GM12873 (cell line): Measurements from ENCODE around the gene RNF32.

ENCODE experiments used
- TF ChIP-seq, protein P1 (sequence below): IDR thresholded peaks from 2 replicates; pipeline ENCODE4 v1.5.1; 2012; ENCODE audit warnings: low read depth, mild to moderate bottlenecking, moderate library complexity, low read length, control low read depth; ENCODE audit not compliant: insufficient read depth; ENCODE audit errors: missing control alignments

RNF32 gene

DNA sequence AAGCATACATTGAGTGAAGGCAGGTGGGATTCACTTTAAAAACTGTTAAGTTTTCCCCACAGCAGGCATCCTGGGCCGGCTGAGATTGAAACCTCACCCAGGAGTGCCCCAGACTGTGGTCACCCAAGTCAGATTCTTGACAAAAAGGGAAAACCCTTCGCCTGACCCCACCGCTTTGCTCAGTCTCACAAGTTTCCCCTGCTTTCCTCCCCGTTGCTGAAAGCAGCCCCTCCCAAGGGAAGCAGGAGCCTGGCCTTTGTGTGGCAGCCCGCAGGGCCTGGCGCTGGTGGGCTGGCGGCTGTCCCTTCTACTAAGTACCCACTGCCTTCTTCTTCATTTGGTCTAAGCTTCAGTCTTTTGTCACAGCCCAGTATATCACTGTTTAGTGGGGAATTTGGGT, 16.0 kb downstream of the RNF32 start:
- TF ChIP-seq, protein P1, sequence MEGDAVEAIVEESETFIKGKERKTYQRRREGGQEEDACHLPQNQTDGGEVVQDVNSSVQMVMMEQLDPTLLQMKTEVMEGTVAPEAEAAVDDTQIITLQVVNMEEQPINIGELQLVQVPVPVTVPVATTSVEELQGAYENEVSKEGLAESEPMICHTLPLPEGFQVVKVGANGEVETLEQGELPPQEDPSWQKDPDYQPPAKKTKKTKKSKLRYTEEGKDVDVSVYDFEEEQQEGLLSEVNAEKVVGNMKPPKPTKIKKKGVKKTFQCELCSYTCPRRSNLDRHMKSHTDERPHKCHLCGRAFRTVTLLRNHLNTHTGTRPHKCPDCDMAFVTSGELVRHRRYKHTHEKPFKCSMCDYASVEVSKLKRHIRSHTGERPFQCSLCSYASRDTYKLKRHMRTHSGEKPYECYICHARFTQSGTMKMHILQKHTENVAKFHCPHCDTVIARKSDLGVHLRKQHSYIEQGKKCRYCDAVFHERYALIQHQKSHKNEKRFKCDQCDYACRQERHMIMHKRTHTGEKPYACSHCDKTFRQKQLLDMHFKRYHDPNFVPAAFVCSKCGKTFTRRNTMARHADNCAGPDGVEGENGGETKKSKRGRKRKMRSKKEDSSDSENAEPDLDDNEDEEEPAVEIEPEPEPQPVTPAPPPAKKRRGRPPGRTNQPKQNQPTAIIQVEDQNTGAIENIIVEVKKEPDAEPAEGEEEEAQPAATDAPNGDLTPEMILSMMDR = no peak

DNA sequence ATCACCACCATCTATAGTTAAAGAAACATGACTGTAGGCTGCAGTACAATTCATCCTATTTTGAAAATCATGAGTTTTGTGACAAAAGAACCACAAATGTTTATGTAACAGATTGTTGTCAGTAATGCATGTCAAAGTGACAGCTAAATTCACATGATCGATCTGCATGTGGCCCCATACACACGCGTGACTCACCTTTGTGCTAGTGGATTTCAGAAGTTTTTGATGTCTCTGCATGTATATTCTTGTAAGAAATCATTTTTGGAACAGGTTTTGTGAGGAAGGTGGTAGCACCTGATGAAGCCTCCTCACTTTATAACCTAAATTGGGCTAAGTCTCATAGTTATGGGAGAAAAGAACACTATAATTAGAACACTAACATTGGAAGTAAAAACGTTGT, 17.1 kb downstream of the RNF32 start:
- TF ChIP-seq, protein P1 = no peak

DNA sequence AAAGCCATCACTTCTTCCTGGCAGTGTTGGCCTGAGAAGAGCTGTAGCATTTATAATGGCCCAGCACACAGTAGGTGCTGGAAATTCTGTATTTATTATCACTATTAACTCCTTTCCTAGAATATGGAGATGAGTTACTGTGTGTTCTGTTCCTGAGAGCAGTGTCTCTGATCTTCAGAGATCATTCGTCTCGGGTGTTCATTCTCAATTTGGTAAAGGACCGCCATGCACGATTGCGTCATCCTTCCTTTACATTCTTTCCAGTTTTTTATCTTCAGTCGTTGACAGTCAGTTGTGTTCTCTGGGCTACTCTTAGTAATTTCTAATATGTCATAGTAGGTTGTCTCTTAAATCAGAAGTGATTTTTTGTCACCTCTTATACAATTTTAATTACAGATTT, 18.6 kb downstream of the RNF32 start:
- TF ChIP-seq, protein P1 = no peak

DNA sequence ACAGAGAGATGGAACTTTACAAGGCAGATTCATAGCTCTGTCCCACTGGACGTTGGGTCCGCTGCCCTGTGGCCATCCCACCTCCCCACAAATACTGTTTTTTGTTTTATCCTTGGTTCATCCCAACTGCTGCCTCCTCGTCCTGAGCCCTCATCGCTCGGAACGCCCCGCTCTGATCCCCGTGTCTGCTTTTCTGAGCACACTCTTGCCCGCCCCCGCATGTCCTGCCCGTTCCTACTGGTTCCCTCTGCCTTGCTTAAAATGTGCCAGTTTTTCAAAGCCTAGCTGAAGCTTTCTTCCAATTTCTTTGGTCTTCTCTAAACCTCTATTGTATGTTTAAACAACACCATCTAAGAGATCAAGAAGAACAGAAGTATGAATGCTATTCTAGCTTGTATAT, 19.4 kb downstream of the RNF32 start:
- TF ChIP-seq, protein P1 = no peak

DNA sequence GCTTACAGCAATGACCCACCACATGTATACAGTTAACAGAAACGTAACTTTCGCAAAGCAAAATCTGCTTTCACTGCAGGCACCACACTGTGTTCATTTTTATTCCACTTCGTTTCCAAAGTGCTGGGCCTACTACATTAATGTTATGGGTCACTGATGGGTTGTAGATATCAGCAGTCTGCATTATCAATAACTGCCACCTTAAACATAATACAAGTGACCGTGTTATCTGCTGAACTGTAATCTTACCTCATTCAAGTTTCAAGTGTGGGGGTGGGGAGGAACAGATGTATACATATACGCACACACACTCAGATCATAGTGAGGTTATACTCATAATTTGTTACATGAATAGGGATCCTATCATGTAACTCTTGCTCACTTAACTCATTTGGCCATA, 21.1 kb downstream of the RNF32 start:
- TF ChIP-seq, protein P1 = no peak

DNA sequence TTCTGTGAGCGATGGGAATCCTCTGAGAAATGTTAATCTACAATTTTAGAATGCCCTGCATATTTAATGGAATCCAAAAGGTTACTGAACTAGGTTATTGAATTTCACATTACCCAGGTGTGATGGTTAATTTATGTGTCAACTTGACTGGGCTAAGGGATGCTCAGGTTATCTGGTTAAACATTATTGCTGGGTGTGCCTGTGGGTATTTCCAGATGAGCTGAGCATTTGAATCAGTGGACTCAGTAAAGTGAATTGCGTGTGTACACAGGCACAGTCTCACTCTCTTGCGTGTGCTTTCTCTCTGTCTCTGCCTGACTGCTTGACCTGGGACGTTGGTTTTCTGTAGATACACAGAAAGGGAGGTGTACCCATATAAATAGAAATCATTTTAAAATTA, 21.7 kb downstream of the RNF32 start:
- TF ChIP-seq, protein P1 = no peak

DNA sequence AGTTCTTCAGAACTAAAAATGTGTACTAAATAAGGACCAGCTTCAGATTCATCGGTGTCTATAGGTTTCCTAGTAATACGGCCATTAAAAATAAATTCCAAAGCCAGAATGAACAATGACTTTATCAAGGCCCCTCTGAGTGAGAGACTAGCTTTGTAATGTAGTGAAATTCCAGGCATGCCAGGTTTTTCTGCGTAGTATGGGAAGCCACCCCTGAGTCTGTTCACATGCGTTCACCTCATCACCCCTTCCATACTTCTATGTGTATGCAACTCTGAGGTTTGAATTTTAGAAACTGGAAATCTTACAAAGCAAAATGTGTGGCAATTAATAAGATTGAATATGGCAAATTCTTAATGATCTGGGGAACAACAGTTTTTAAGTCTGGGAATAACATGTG, 24.5 kb downstream of the RNF32 start:
- TF ChIP-seq, protein P1 = no peak

DNA sequence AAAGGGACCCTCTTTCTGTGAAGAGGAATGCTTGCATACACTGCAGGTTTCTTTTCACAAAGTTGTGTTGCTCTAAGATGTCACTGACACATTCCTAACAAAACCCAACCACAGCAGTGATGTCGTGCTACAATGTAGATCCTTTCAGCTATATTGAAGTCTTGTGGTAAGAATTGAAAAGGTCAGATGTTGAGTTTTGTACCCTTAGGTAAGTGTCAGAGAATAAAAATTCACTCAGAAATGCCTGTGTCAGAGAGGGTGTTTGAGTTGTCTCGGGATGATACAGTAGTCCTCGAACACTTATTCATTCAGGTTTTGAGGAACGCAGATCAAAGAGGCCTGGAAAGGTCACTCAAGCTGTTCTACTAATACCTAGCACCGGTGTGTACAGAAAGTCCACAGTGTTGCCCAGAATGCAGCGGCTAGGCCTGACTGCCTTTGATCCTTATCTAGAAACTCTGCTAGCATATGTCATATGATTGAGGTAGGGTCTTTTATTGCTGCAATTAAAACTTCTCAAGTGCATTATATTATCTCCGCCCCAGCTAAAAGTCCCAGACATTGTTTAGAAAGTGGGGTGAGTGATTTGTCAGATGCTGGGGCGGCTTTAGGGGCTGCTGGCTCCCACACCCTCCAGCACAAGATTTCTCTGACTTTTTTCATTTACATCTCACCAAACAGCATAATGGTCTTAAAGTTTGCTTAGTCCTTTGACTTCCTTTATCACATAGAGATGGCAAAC, 26.0 kb downstream of the RNF32 start:
- TF ChIP-seq, protein P1 = no peak
